ENCODE measurements around the gene ALCAM.

GRCh38 chr3:105415951-105416350, 49.2 kb downstream of the ALCAM start:
- no peak for TF ChIP-seq CREB1 (IDR thresholded peaks at IDR 0.05; ENCODE audit: low read depth)
- no peak for TF ChIP-seq TAF1 (IDR thresholded peaks at IDR 0.05; ENCODE audit: low read depth)
- TF ChIP-seq EP300 (IDR thresholded peaks at IDR 0.05; ENCODE audit: borderline replicate concordance) = no peak
- TF ChIP-seq ZBTB7A (IDR thresholded peaks at IDR 0.05; ENCODE audit: low read depth) = no peak
- no peak for TF ChIP-seq RAD21 (IDR thresholded peaks at IDR 0.05; ENCODE audit: low read depth)
- no peak for TF ChIP-seq TEAD4 (IDR thresholded peaks at IDR 0.05)
- TF ChIP-seq, protein P1, sequence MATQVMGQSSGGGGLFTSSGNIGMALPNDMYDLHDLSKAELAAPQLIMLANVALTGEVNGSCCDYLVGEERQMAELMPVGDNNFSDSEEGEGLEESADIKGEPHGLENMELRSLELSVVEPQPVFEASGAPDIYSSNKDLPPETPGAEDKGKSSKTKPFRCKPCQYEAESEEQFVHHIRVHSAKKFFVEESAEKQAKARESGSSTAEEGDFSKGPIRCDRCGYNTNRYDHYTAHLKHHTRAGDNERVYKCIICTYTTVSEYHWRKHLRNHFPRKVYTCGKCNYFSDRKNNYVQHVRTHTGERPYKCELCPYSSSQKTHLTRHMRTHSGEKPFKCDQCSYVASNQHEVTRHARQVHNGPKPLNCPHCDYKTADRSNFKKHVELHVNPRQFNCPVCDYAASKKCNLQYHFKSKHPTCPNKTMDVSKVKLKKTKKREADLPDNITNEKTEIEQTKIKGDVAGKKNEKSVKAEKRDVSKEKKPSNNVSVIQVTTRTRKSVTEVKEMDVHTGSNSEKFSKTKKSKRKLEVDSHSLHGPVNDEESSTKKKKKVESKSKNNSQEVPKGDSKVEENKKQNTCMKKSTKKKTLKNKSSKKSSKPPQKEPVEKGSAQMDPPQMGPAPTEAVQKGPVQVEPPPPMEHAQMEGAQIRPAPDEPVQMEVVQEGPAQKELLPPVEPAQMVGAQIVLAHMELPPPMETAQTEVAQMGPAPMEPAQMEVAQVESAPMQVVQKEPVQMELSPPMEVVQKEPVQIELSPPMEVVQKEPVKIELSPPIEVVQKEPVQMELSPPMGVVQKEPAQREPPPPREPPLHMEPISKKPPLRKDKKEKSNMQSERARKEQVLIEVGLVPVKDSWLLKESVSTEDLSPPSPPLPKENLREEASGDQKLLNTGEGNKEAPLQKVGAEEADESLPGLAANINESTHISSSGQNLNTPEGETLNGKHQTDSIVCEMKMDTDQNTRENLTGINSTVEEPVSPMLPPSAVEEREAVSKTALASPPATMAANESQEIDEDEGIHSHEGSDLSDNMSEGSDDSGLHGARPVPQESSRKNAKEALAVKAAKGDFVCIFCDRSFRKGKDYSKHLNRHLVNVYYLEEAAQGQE (IDR thresholded peaks at IDR 0.05; ENCODE audit: low read depth) = no peak
- no peak for TF ChIP-seq EGR1 (IDR thresholded peaks at IDR 0.05)
- no peak for TF ChIP-seq YY1 (IDR thresholded peaks at IDR 0.05; ENCODE audit: low read depth)
- TF ChIP-seq, protein P2, sequence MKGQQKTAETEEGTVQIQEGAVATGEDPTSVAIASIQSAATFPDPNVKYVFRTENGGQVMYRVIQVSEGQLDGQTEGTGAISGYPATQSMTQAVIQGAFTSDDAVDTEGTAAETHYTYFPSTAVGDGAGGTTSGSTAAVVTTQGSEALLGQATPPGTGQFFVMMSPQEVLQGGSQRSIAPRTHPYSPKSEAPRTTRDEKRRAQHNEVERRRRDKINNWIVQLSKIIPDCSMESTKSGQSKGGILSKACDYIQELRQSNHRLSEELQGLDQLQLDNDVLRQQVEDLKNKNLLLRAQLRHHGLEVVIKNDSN (IDR thresholded peaks at IDR 0.05) = no peak

All from Ishikawa (cell line).